ENCODE data around the gene TJP1.

Gene TJP1

GRCh38 chr15:29687939-29688505 is 134.2 kb downstream of the TJP1 start:
- in situ Hi-C loops (cut with MboI; ENCODE audit: low pct_unique_long_range_greater_than_20kb, low sequenced_read_pairs, unreplicated experiment) = no loop called here
- no peak for TF ChIP-seq CTCF (IDR thresholded peaks at IDR 0.05; ENCODE audit: extremely low read depth, insufficient read depth, missing control alignments)
- no peak for DNase-seq (ENCODE audit: low spot score)

GRCh38 chr15:29687204-29687815 is 135.0 kb downstream of the TJP1 start:
- in situ Hi-C loops (cut with MboI; ENCODE audit: low pct_unique_long_range_greater_than_20kb, low sequenced_read_pairs, unreplicated experiment) = no loop called here
- no peak for TF ChIP-seq CTCF (IDR thresholded peaks at IDR 0.05; ENCODE audit: extremely low read depth, insufficient read depth, missing control alignments)
- no peak for DNase-seq (ENCODE audit: low spot score)

GRCh38 chr15:29686445-29687203 is 135.6 kb downstream of the TJP1 start:
- TF ChIP-seq CTCF (IDR thresholded peaks at IDR 0.05; ENCODE audit: extremely low read depth, insufficient read depth, missing control alignments) = no peak
- DNase-seq (ENCODE audit: low spot score) = no peak
- in situ Hi-C loops (cut with MboI; ENCODE audit: low pct_unique_long_range_greater_than_20kb, low sequenced_read_pairs, unreplicated experiment) = no loop called here

- TF ChIP-seq CTCF (IDR thresholded peaks at IDR 0.05; ENCODE audit: extremely low read depth, insufficient read depth, missing control alignments) = no peak
- in situ Hi-C loops (cut with MboI; ENCODE audit: low pct_unique_long_range_greater_than_20kb, low sequenced_read_pairs, unreplicated experiment) = no loop called here
- no peak for DNase-seq (ENCODE audit: low spot score)
Observed at GRCh38 chr15:29686079-29686425, 136.2 kb downstream of the TJP1 start.

GRCh38 chr15:29685156-29686078 is 136.9 kb downstream of the TJP1 start:
- in situ Hi-C loops (cut with MboI; ENCODE audit: low pct_unique_long_range_greater_than_20kb, low sequenced_read_pairs, unreplicated experiment) = no loop called here
- no peak for DNase-seq (ENCODE audit: low spot score)
- TF ChIP-seq CTCF (IDR thresholded peaks at IDR 0.05; ENCODE audit: extremely low read depth, insufficient read depth, missing control alignments) = no peak

- in situ Hi-C loops (cut with MboI; ENCODE audit: low pct_unique_long_range_greater_than_20kb, low sequenced_read_pairs, unreplicated experiment) = no loop called here
- no peak for DNase-seq (ENCODE audit: low spot score)
- no peak for TF ChIP-seq CTCF (IDR thresholded peaks at IDR 0.05; ENCODE audit: extremely low read depth, insufficient read depth, missing control alignments)
Observed at GRCh38 chr15:29682781-29683180, 139.5 kb downstream of the TJP1 start.

All from GM13977 (cell line).